HG02571 (cell line): ENCODE measurements around the gene LTB4R2.

ENCODE experiments used
- ATAC-seq: cut with Tn5 transposase; IDR thresholded peaks from one replicate; pipeline ENCODE4 v1.9.1; 2021; ENCODE audit warnings: mild to moderate bottlenecking, moderate library complexity; ENCODE audit not compliant: unreplicated experiment

Gene LTB4R2

GRCh38 chr14:24309538-24310264, at the start of gene LTB4R2:
TSS of gene LTB4R2 (plus strand) at chr14:24310140. CDS start at chr14:24310665, 525 bp downstream.
- ATAC-seq: no peak

GRCh38 chr14:24260780-24261157, 49.2 kb upstream of the LTB4R2 start:
- no peak for ATAC-seq

- no peak for ATAC-seq
Measured at GRCh38 chr14:24261256-24261968, 48.5 kb upstream of the LTB4R2 start.

- ATAC-seq: no peak
Measured at GRCh38 chr14:24261969-24262327, 48.0 kb upstream of the LTB4R2 start.

- ATAC-seq: no peak
Measured at GRCh38 chr14:24262821-24263733, 46.9 kb upstream of the LTB4R2 start, which contains the start of gene TGM1. TSS of gene TGM1 (minus strand) at chr14:24263177. CDS start at chr14:24262352, 825 bp downstream.

GRCh38 chr14:24263848-24264247, 46.1 kb upstream of the LTB4R2 start:
- no peak for ATAC-seq

- ATAC-seq: no peak
Measured at GRCh38 chr14:24264298-24264697, 45.6 kb upstream of the LTB4R2 start.

- no peak for ATAC-seq
Measured at GRCh38 chr14:24266344-24267244, 43.3 kb upstream of the LTB4R2 start.

- ATAC-seq: no peak
Measured at GRCh38 chr14:24267516-24267915, 42.4 kb upstream of the LTB4R2 start.

- ATAC-seq: no peak
Measured at GRCh38 chr14:24268225-24268624, 41.7 kb upstream of the LTB4R2 start.

GRCh38 chr14:24269368-24269767, 40.6 kb upstream of the LTB4R2 start:
- no peak for ATAC-seq

- no peak for ATAC-seq
Measured at GRCh38 chr14:24269910-24270536, 39.9 kb upstream of the LTB4R2 start.

GRCh38 chr14:24270537-24271133, 39.3 kb upstream of the LTB4R2 start:
- ATAC-seq: no peak

- ATAC-seq: peak; percentile 84
Measured at GRCh38 chr14:24271134-24271833, 38.7 kb upstream of the LTB4R2 start, which contains the start of gene RABGGTA. TSS of gene RABGGTA (minus strand) at chr14:24271597. CDS start at chr14:24271115, 482 bp downstream.

GRCh38 chr14:24271834-24272263, 38.1 kb upstream of the LTB4R2 start:
- ATAC-seq: no peak

- ATAC-seq: no peak
Measured at GRCh38 chr14:24272467-24272866, 37.5 kb upstream of the LTB4R2 start.

GRCh38 chr14:24273422-24273998, 36.4 kb upstream of the LTB4R2 start:
- ATAC-seq: no peak

GRCh38 chr14:24274101-24274543, 35.8 kb upstream of the LTB4R2 start:
- ATAC-seq: peak; percentile 37
